Measurements from ENCODE around the gene MGMT. TPM values are rescaled to one million over a fixed set of nuclear protein-coding genes. Genes with fewer than 3 reads are reported as not detected.

MGMT gene
- total and polyA plus RNA-seq, 2 donors (not counting 3 experiments of a cell fraction or from before 2014, with no cell fraction given), result 15.0 to 15.2 TPM

GRCh38 chr10:129550076-129550475 lies 83.0 kb downstream of the MGMT start:
- Histone ChIP-seq H3K9me1 (replicated peaks; ENCODE audit: control insufficient read depth, extremely low read depth, insufficient read depth, low read length) (no peaks in the 10 kb centered on the region), H4K20me1 (replicated peaks; ENCODE audit: control insufficient read depth, extremely low read depth, insufficient read depth, low read length) (no peaks in the 10 kb centered on the region), H3K9me3 (replicated peaks; ENCODE audit: control insufficient read depth, insufficient read depth, low read length) (no peaks in the 10 kb centered on the region), H2AFZ (ENCODE audit: low read depth, low read length) (no peak overlapping the region), H3K27me3 (ENCODE audit: control insufficient read depth in 2 of 2, insufficient read depth in 2 of 2, low read length in 2 of 2) (no peaks in the 10 kb centered on the region), H3K36me3 (ENCODE audit: control insufficient read depth in 2 of 2, extremely low read depth in 1 of 2, insufficient read depth in 2 of 2, low read length in 2 of 2) (no peaks in the 10 kb centered on the region), H3K4me3 (replicated peaks in 1 of 3; ENCODE audit: insufficient read depth in 1 of 3, low read depth in 1 of 3, low read length in 3 of 3) (no peak overlapping the region), H3K79me2 (ENCODE audit: control insufficient read depth, insufficient read depth, low read length) (no peaks in the 10 kb centered on the region), H3K4me1 (ENCODE audit: control insufficient read depth, extremely low read depth, insufficient read depth, low read length) (no peaks in the 10 kb centered on the region), H3K9ac (replicated peaks; ENCODE audit: extremely low read depth, insufficient read depth, low read length) (no peak overlapping the region), H3K27ac (ENCODE audit: insufficient read depth, low read depth, low read length) (no peak overlapping the region), H3K4me2 (ENCODE audit: insufficient read depth, low read length) (no peak overlapping the region)
- no peak for FAIRE-seq
- no peak for DNase-seq (ENCODE audit: low read depth, low spot score)
- TF ChIP-seq MYC (IDR thresholded peaks at IDR 0.05; ENCODE audit: low read depth, low read length) (no peak), CTCF (IDR thresholded peaks at IDR 0.05; ENCODE audit: extremely low read depth in 1 of 2, insufficient read depth in 1 of 2, low read depth in 1 of 2, low read length in 2 of 2) (no peak)
- POLR2A ChIA-PET, result no interaction called here
- dilution Hi-C loops (cut with MboI; ENCODE audit: extremely low pct_ligation_motif_present, low sequenced_read_pairs), result no loop called here
- intact Hi-C loops (cut with micrococcal nuclease), result no loop called here
- CTCF ChIA-PET, result no interaction called here
- no TSS peak for BruUV-seq (replicated peaks)

GRCh38 chr10:129550658-129551057 lies 83.6 kb downstream of the MGMT start:
- Histone ChIP-seq H3K4me3 (replicated peaks in 1 of 3; ENCODE audit: insufficient read depth in 1 of 3, low read depth in 1 of 3, low read length in 3 of 3) (no peak overlapping the region), H3K27ac (ENCODE audit: insufficient read depth, low read depth, low read length) (no peak overlapping the region), H3K36me3 (ENCODE audit: control insufficient read depth in 2 of 2, extremely low read depth in 1 of 2, insufficient read depth in 2 of 2, low read length in 2 of 2) (no peaks in the 10 kb centered on the region), H4K20me1 (replicated peaks; ENCODE audit: control insufficient read depth, extremely low read depth, insufficient read depth, low read length) (no peaks in the 10 kb centered on the region), H3K4me1 (ENCODE audit: control insufficient read depth, extremely low read depth, insufficient read depth, low read length) (no peaks in the 10 kb centered on the region), H2AFZ (ENCODE audit: low read depth, low read length) (no peak overlapping the region), H3K9me3 (replicated peaks; ENCODE audit: control insufficient read depth, insufficient read depth, low read length) (no peaks in the 10 kb centered on the region), H3K9ac (replicated peaks; ENCODE audit: extremely low read depth, insufficient read depth, low read length) (no peak overlapping the region), H3K9me1 (replicated peaks; ENCODE audit: control insufficient read depth, extremely low read depth, insufficient read depth, low read length) (no peaks in the 10 kb centered on the region), H3K4me2 (ENCODE audit: insufficient read depth, low read length) (no peak overlapping the region), H3K79me2 (ENCODE audit: control insufficient read depth, insufficient read depth, low read length) (no peaks in the 10 kb centered on the region), H3K27me3 (ENCODE audit: control insufficient read depth in 2 of 2, insufficient read depth in 2 of 2, low read length in 2 of 2) (no peaks in the 10 kb centered on the region)
- FAIRE-seq, result no peak
- ChIA-PET POLR2A (no interaction called here), CTCF (no interaction called here)
- dilution Hi-C loops (cut with MboI; ENCODE audit: extremely low pct_ligation_motif_present, low sequenced_read_pairs) (no loop called here), intact Hi-C loops (cut with micrococcal nuclease) (no loop called here)
- no TSS peak for BruUV-seq (replicated peaks)
- DNase-seq (ENCODE audit: low read depth, low spot score), result no peak
- TF ChIP-seq CTCF (IDR thresholded peaks at IDR 0.05; ENCODE audit: extremely low read depth in 1 of 2, insufficient read depth in 1 of 2, low read depth in 1 of 2, low read length in 2 of 2) (no peak), FOS (IDR thresholded peaks at IDR 0.05; ENCODE audit: borderline replicate concordance, insufficient read depth, low read length) (no peak), GATA2 (IDR thresholded peaks at IDR 0.05; ENCODE audit: insufficient read depth, insufficient read length, low read depth, low read length) (no peak), MYC (IDR thresholded peaks at IDR 0.05; ENCODE audit: low read depth, low read length) (no peak), POLR2A (IDR thresholded peaks at IDR 0.05; ENCODE audit: low read depth, low read length) (no peak), EZH2 (IDR thresholded peaks at IDR 0.05; ENCODE audit: borderline replicate concordance, low read depth, low read length, severe bottlenecking) (no peak), POLR2AphosphoS5 (IDR thresholded peaks at IDR 0.05; ENCODE audit: insufficient read depth, low read depth, low read length) (no peak), JUN (IDR thresholded peaks at IDR 0.05; ENCODE audit: borderline replicate concordance, insufficient read depth, insufficient read length, low read depth) (no peak), MAX (IDR thresholded peaks at IDR 0.05; ENCODE audit: insufficient read depth, insufficient read length) (no peak)
